AG04449 (cell line): ENCODE measurements around the gene AQP2.

Experiments used
- CTCF ChIA-PET: fragments of 350-600 bp; formaldehyde crosslinking; extraction: SDS; loops from one replicate; lab custom pipeline; 2021; ENCODE audit warnings: antibody characterized with exemption; lab: Yijun Ruan, JAX
- POLR2A ChIA-PET: fragments of 400-600, 350-600 bp; formaldehyde crosslinking; extraction: SDS; loops from one replicate; lab custom pipeline; 2020; ENCODE audit warnings: antibody characterized with exemption, inconsistent platforms; lab: Yijun Ruan, JAX
- DNase-seq: peaks from one replicate; pipeline ENCODE4 v3.0.0-alpha.2; 2010; ENCODE audit warnings: low read depth, low spot score
- H3K4me3 ChIP-seq: 2 replicates; pipeline ENCODE4 v1.5.1; 2011; ENCODE audit warnings: low read depth, mild to moderate bottlenecking, control low read depth, low read length
- TF ChIP-seq, protein P1 (sequence below): IDR thresholded peaks from one replicate; pipeline ENCODE4 v1.5.1; 2011; ENCODE audit warnings: mild to moderate bottlenecking, moderate library complexity, low read length, control low read depth, inconsistent platforms; ENCODE audit not compliant: insufficient read depth; ENCODE audit errors: missing control alignments

AQP2 gene

DNA sequence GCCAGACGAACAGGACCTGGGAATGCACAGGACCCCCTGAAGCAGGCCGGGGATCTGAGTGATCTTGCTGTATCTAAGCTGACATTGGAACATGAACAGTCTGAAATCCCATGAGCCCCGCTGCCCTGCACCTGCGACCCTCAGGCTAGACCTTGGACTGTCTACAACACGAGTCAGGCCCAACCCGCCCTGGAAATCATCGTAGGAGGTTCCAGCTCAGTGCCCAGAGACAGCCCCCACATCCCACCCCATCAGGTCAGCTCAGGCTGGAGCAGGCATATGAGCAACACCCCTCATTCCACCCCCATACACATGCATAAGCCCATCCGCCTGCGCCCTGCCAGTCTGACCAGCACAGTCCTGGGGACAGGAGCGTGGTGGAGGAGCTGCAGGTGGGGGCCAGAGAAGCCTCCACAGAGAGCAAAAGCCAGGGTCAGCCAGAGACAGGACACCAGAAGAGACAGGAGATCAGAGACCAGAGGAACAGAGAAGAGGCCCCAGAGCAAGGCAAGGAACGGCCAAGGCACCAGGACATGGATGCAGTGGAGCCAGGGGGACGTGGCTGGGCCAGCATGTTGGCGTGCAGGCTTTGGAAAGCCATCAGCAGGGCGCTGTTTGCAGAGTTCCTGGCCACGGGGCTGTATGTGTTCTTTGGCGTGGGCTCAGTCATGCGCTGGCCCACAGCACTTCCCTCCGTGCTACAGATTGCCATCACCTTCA, 22.3 kb downstream of the AQP2 start, which contains the start of gene AQP6:
TSS of gene AQP6 (plus strand) at position 307 of the 720 bp plus-strand sequence. CDS start at position 534, 227 bp downstream.
- DNase-seq: no peak
- POLR2A ChIA-PET: no interaction called here
- TF ChIP-seq, protein P1, sequence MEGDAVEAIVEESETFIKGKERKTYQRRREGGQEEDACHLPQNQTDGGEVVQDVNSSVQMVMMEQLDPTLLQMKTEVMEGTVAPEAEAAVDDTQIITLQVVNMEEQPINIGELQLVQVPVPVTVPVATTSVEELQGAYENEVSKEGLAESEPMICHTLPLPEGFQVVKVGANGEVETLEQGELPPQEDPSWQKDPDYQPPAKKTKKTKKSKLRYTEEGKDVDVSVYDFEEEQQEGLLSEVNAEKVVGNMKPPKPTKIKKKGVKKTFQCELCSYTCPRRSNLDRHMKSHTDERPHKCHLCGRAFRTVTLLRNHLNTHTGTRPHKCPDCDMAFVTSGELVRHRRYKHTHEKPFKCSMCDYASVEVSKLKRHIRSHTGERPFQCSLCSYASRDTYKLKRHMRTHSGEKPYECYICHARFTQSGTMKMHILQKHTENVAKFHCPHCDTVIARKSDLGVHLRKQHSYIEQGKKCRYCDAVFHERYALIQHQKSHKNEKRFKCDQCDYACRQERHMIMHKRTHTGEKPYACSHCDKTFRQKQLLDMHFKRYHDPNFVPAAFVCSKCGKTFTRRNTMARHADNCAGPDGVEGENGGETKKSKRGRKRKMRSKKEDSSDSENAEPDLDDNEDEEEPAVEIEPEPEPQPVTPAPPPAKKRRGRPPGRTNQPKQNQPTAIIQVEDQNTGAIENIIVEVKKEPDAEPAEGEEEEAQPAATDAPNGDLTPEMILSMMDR: no peak
- CTCF ChIA-PET: interaction anchor here (1.6 to 26.8 kb wide), 8 partner anchors 3 to 112 kb away, joined by 6 to 1042 read pairs (median 196); partner anchors contain the start of genes AQP5, AQP6 and SMARCD1
- H3K4me3 ChIP-seq: no peak within 1 kb of the TSS

DNA sequence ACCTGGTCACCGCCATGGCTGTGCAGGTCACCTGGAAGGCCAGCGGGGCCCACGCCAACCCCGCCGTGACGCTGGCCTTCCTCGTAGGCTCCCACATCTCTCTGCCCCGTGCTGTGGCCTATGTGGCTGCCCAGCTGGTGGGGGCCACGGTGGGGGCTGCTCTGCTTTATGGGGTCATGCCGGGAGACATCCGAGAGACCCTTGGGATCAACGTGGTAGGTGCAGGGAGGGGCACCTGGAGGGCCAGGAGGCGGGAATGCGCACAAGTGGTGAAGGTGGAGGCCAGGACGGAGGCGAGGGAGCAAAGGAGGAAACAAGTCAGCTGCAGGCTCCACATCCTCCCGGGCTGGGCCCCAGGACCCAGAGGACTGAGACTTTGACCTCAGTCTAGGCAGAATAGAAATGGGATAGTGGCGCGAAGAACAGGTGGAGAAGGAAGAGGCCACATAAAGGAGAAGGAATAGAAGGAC, 22.9 kb downstream of the AQP2 start:
- POLR2A ChIA-PET: no interaction called here
- no peak for DNase-seq
- TF ChIP-seq, protein P1: no peak
- CTCF ChIA-PET: interaction anchor here (1.2 to 26.8 kb wide), 11 partner anchors 4 to 138 kb away, joined by 3 to 1042 read pairs (median 11); partner anchors contain the start of genes AQP6 and COX14
- no peak overlapping the region for H3K4me3 ChIP-seq

GRCh38 chr12:49974231-49974675, 23.7 kb downstream of the AQP2 start:
- ChIA-PET POLR2A (interaction anchor here (0.6 kb wide), 1 partner anchor 88 kb away, joined by 3 read pairs; no protein-coding TSS in a partner anchor), CTCF (interaction anchor here (0.7 to 26.8 kb wide), 15 partner anchors 5 to 199 kb away, joined by 3 to 1042 read pairs (median 6); partner anchors contain the start of genes AQP6 and COX14)
- no peak for DNase-seq

GRCh38 chr12:49974677-49975317, 24.3 kb downstream of the AQP2 start:
- POLR2A ChIA-PET: interaction anchor here (0.6 kb wide), 1 partner anchor 88 kb away, joined by 3 read pairs; no protein-coding TSS in a partner anchor
- DNase-seq: no peak
- TF ChIP-seq, protein P1: no peak
- no peak overlapping the region for H3K4me3 ChIP-seq
- CTCF ChIA-PET: interaction anchor here (0.7 to 26.8 kb wide), 16 partner anchors 5 to 199 kb away, joined by 3 to 1042 read pairs (median 5); partner anchors contain the start of genes AQP6 and COX14

More at GRCh38 chr12:49974231-49974675, 23.7 kb downstream of the AQP2 start:
- TF ChIP-seq, protein P1: peak; percentile 80
- H3K4me3 ChIP-seq: no peak overlapping the region

- POLR2A ChIA-PET: no interaction called here
- no peak for DNase-seq
- CTCF ChIA-PET: interaction anchor here (0.8 to 26.8 kb wide), 11 partner anchors 5 to 200 kb away, joined by 3 to 1042 read pairs (median 7); partner anchors contain the start of genes AQP6 and COX14
These were observed 24.8 kb downstream of the AQP2 start for GRCh38 chr12:49975318-49975761.

More at GRCh38 chr12:49975318-49975761, 24.8 kb downstream of the AQP2 start:
- TF ChIP-seq, protein P1: no peak
- no peak overlapping the region for H3K4me3 ChIP-seq
